ENCODE measurements around the gene CNTROB.

Gene CNTROB

GRCh38 chr17:7915179-7915610, 16.8 kb upstream of the CNTROB start (continued):
- TF ChIP-seq SCRT1 (tag by site-specific recombination; IDR thresholded peaks at IDR 0.05; ENCODE audit: borderline replicate concordance) (peak; percentile 92), WT1 (tag by site-specific recombination; IDR thresholded peaks at IDR 0.05) (peak; percentile 67), KLF10 (tag by site-specific recombination; IDR thresholded peaks at IDR 0.05) (no peak), TCF7L2 (IDR thresholded peaks at IDR 0.05; ENCODE audit: borderline replicate concordance, low read depth, low read length) (no peak), ZFP37 (tag by site-specific recombination; IDR thresholded peaks at IDR 0.05) (no peak), SETDB1 (IDR thresholded peaks at IDR 0.05; ENCODE audit: insufficient read length, low read length) (no peak), ZNF510 (tag by site-specific recombination; IDR thresholded peaks at IDR 0.05; ENCODE audit: insufficient replicate concordance) (no peak), ZNF654 (tag by site-specific recombination; IDR thresholded peaks at IDR 0.05; ENCODE audit: low read depth) (no peak), PRDM2 (tag by site-specific recombination; IDR thresholded peaks at IDR 0.05; ENCODE audit: borderline replicate concordance) (no peak), ZNF513 (tag by site-specific recombination; IDR thresholded peaks at IDR 0.05) (no peak), ZNF398 (tag by site-specific recombination; IDR thresholded peaks at IDR 0.05) (no peak), ZNF341 (tag by site-specific recombination; IDR thresholded peaks at IDR 0.05; ENCODE audit: low read depth) (no peak), REST (tag by site-specific recombination; IDR thresholded peaks at IDR 0.05) (no peak), GLI2 (tag by site-specific recombination; IDR thresholded peaks at IDR 0.05; ENCODE audit: borderline replicate concordance, low read depth) (no peak), ZNF549 (tag by site-specific recombination; IDR thresholded peaks at IDR 0.05) (no peak), ZNF623 (tag by site-specific recombination; IDR thresholded peaks at IDR 0.05) (no peak), ZNF433 (tag by site-specific recombination; IDR thresholded peaks at IDR 0.05; ENCODE audit: low read depth) (no peak), ZNF423 (tag by site-specific recombination; IDR thresholded peaks at IDR 0.05) (no peak), ZBTB8A (tag by site-specific recombination; IDR thresholded peaks at IDR 0.05) (no peak), ZNF366 (tag by site-specific recombination; conservative IDR thresholded peaks at IDR 0.05) (no peak), ZNF221 (tag by site-specific recombination; IDR thresholded peaks at IDR 0.05; ENCODE audit: borderline replicate concordance) (no peak), GLIS1 (tag by site-specific recombination; IDR thresholded peaks at IDR 0.05) (peak; percentile 89), ZNF704 (tag by site-specific recombination; IDR thresholded peaks at IDR 0.05) (no peak), ZNF202 (tag by site-specific recombination; IDR thresholded peaks at IDR 0.05; ENCODE audit: borderline replicate concordance) (no peak)

All from HEK293 (cell line).